Adrenal gland (tissue), 5 donors: ENCODE measurements around the gene S1PR1.

Experiments
- CTCF ChIP-seq, 6 experiments: fragments of 450-650 bp in 4 of 6; fragments of 200-600 bp in 2 of 6; sonication (generic) in 1 of 6; IDR thresholded peaks; 1 replicate in 5 of 6; 2 replicates in 1 of 6; pipeline versions ENCODE4 v1.5.1 to v1.8.0; 2016 to 2021; ENCODE audit warnings: antibody characterized with exemption in 6 of 6, mild to moderate bottlenecking in 2 of 6, moderate library complexity in 1 of 6
- POLR2A ChIP-seq, 2 donors: fragments of 450-650 bp; IDR thresholded peaks; one replicate each; pipeline ENCODE4 v1.6.1; 2017; ENCODE audit warnings: antibody characterized with exemption in 2 of 2, mild to moderate bottlenecking in 2 of 2, moderate library complexity in 1 of 2
- donor health status: DM: no; HTN: no; CAD: no.

- TF ChIP-seq CTCF (IDR thresholded peaks at IDR 0.05) = no peak
- no peak for TF ChIP-seq POLR2A (IDR thresholded peaks at IDR 0.05)
These were observed 32.1 kb downstream of the S1PR1 start for GRCh38 chr1:101268893-101269292.
